HEK293T (cell line): ENCODE data around the gene RAE1.

Experiments used
- CTCF ChIA-PET: fragments of 350-600 bp; formaldehyde crosslinking; extraction: SDS; loops from one replicate; lab custom pipeline; 2021; ENCODE audit warnings: antibody characterized with exemption, inconsistent platforms; lab: Yijun Ruan, JAX
- POLR2A ChIA-PET: fragments of 350-600 bp; formaldehyde crosslinking; extraction: SDS; loops from one replicate; lab custom pipeline; 2020; ENCODE audit warnings: antibody characterized with exemption, inconsistent platforms; lab: Yijun Ruan, JAX
- DNase-seq: peaks from one replicate; pipeline ENCODE4 v3.0.0; 2012; ENCODE audit warnings: mixed read lengths; ENCODE audit errors: extremely low spot score
- ARNT ChIP-seq: fragments of 450-650 bp; IDR thresholded peaks from 2 replicates; pipeline ENCODE4 v1.6.1; 2017; ENCODE audit warnings: mild to moderate bottlenecking
- BHLHE40 ChIP-seq: fragments of 450-650 bp; IDR thresholded peaks from 2 replicates; pipeline ENCODE4 v1.6.1; 2016; ENCODE audit warnings: mild to moderate bottlenecking, moderate library complexity, borderline replicate concordance
- CTBP1 ChIP-seq: fragments of 450-650 bp; IDR thresholded peaks from 2 replicates; pipeline ENCODE4 v1.6.1; 2016; ENCODE audit warnings: borderline replicate concordance
- ELF4 ChIP-seq: fragments of 450-650 bp; IDR thresholded peaks from 2 replicates; pipeline ENCODE4 v1.6.1; 2017; ENCODE audit warnings: antibody characterized with exemption
- FOXA1 ChIP-seq: fragments of 450-650 bp; IDR thresholded peaks from 2 replicates; pipeline ENCODE4 v1.6.1; 2016; ENCODE audit warnings: mild to moderate bottlenecking
- FOXK2 ChIP-seq: fragments of 450-650 bp; IDR thresholded peaks from 2 replicates; pipeline ENCODE4 v1.6.1; 2016; ENCODE audit warnings: mild to moderate bottlenecking
- FOXM1 ChIP-seq: fragments of 450-650 bp; IDR thresholded peaks from 2 replicates; pipeline ENCODE4 v1.6.1; 2017; ENCODE audit warnings: mild to moderate bottlenecking, borderline replicate concordance
- HDGF ChIP-seq: fragments of 450-650 bp; IDR thresholded peaks from 2 replicates; pipeline ENCODE4 v1.6.1; 2017; ENCODE audit warnings: antibody characterized with exemption, borderline replicate concordance
- L3MBTL2 ChIP-seq: fragments of 450-650 bp; conservative IDR thresholded peaks from 2 replicates; pipeline ENCODE4 v1.6.1; 2016; ENCODE audit warnings: mild to moderate bottlenecking
- LEF1 ChIP-seq: fragments of 450-650 bp; IDR thresholded peaks from 2 replicates; pipeline ENCODE4 v1.6.1; 2017; ENCODE audit warnings: mild to moderate bottlenecking, borderline replicate concordance
- NFRKB ChIP-seq: fragments of 450-650 bp; IDR thresholded peaks from 2 replicates; pipeline ENCODE4 v1.6.1; 2016; ENCODE audit warnings: mild to moderate bottlenecking, moderate library complexity
- PKNOX1 ChIP-seq: fragments of 450-650 bp; IDR thresholded peaks from 2 replicates; pipeline ENCODE4 v1.6.1; 2016
- SP1 ChIP-seq: fragments of 450-650 bp; IDR thresholded peaks from 2 replicates; pipeline ENCODE4 v1.6.1; 2017
- SUZ12 ChIP-seq: fragments of 450-650 bp; IDR thresholded peaks from 2 replicates; pipeline ENCODE4 v1.6.1; 2016; ENCODE audit warnings: mild to moderate bottlenecking
- TARDBP ChIP-seq: fragments of 450-650 bp; IDR thresholded peaks from 2 replicates; pipeline ENCODE4 v1.6.1; 2016
- ZNF384 ChIP-seq: fragments of 450-650 bp; IDR thresholded peaks from 2 replicates; pipeline ENCODE4 v1.6.1; 2016

RAE1 gene

GRCh38 chr20:57394121-57395082, 43.3 kb downstream of the RAE1 start:
- CTCF ChIA-PET = interaction anchor here (0.6 kb wide), 1 partner anchor 1829 kb away, joined by 3 read pairs; no protein-coding TSS in a partner anchor

DNA sequence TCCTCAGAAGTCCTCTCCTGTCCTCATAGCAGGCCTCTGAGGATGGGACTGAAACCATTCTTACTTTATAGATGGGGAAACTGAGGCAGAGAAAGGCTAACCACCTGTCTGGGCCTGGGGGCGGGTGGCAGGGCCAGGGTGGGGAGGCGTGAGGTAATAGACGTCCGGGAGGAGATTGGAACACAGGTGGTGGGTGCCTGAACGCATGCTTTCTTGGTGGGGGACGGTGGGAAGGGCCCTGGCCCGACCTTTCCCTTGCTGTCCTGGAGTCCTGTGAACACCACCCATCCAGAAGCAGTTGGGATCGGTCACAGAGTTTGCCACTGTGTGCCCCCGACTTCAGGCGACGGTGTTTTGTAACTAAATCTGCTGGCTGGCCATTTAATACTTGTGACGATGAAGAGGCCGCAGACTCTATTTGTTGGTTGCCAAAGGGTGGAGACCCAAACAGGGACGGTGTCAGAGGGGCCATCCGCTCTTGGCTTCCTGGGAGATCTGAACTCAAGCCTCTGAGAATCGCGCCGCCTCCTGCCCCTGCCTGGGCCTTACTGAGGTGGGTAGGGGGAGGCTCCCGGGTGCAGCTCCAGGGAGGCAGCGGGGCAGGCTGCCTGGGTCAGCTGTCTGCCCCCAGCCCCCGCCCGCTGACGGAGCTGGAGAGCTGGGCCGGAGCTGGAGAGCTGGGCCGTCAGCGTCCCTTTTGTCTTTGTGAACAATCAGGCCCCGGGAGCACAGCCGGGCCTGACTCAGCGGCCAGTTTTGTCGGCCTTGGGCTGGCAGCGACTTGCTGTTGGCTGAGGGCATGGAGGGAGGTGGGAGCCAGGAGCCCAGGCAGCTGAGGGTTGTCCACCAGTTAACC, 44.3 kb downstream of the RAE1 start:
- DNase-seq = no peak
- CTCF ChIA-PET = interaction anchor here (0.6 kb wide), 1 partner anchor 1828 kb away, joined by 3 read pairs; no protein-coding TSS in a partner anchor
- POLR2A ChIA-PET = no interaction called here
- no peak for TF ChIP-seq TARDBP
- TF ChIP-seq CTBP1 = no peak
- TF ChIP-seq FOXM1 = no peak
- no peak for TF ChIP-seq SP1
- no peak for TF ChIP-seq FOXA1
- TF ChIP-seq ARNT = no peak
- TF ChIP-seq PKNOX1 = no peak
- TF ChIP-seq HDGF = no peak
- TF ChIP-seq SUZ12 = no peak
- TF ChIP-seq FOXK2 = no peak
- no peak for TF ChIP-seq LEF1
- no peak for TF ChIP-seq ELF4
- TF ChIP-seq L3MBTL2 = no peak
- TF ChIP-seq ZNF384 = no peak

More at GRCh38 chr20:57394121-57395082, 43.3 kb downstream of the RAE1 start:
- TF ChIP-seq SP1 (no peak), ZNF384 (no peak), ARNT (no peak), FOXM1 (no peak), ELF4 (no peak), PKNOX1 (no peak), SUZ12 (no peak), HDGF (no peak), L3MBTL2 (no peak), NFRKB (no peak), FOXK2 (no peak)
- no peak for DNase-seq
- POLR2A ChIA-PET = no interaction called here

DNA sequence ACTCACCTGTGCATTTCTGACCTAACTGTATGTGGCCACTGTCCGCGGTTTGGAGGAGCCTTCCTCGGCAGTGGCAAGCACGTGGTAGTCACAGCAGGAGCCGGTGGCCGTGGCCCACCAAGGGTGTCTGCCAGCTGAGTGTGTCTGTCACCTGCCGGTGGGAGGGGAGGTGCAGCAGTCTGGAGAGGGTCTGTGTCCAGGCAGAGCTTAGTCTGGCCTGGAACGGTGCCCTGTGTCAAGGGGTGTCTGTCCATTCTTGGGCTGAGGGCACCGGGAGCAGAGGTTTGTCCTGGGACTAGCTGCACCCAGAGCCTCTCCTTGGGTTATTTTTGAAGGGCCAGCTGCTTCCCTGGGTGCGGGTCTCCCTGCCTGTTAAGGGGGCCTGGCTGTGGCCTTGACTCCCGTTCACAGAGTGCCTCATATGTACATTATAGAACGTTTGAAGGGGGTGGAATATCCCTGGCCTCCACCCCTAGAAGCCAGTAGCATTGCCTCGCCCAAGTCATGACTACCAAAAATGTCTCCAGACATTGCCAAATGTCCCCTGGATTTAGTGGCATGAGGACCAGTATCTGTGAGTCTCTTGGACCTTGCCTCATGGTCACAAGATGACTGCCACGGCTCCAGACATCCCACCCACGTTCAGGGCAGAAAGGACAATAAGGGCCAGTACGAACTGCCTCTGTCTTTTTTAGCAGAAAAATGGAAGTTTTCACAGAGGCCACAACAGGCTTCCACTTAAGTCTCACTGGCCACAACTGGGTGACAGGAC, 45.3 kb downstream of the RAE1 start:
- ChIA-PET CTCF (no interaction called here), POLR2A (no interaction called here)
- TF ChIP-seq FOXA1 = no peak
- no peak for TF ChIP-seq FOXM1
- no peak for TF ChIP-seq L3MBTL2
- no peak for TF ChIP-seq BHLHE40
- TF ChIP-seq FOXK2 = no peak
- TF ChIP-seq ZNF384 = no peak
- TF ChIP-seq HDGF = no peak
- no peak for TF ChIP-seq ELF4
- TF ChIP-seq CTBP1 = no peak
- no peak for TF ChIP-seq NFRKB
- TF ChIP-seq SUZ12 = no peak
- no peak for TF ChIP-seq SP1
- no peak for TF ChIP-seq ARNT
- no peak for TF ChIP-seq LEF1
- TF ChIP-seq TARDBP = no peak
- TF ChIP-seq PKNOX1 = no peak

GRCh38 chr20:57396984-57397692, 46.1 kb downstream of the RAE1 start:
- ChIA-PET CTCF (no interaction called here), POLR2A (no interaction called here)
- TF ChIP-seq NFRKB = no peak
- TF ChIP-seq SP1 = no peak
- TF ChIP-seq LEF1 = no peak
- no peak for TF ChIP-seq FOXM1
- TF ChIP-seq ZNF384 = no peak
- no peak for TF ChIP-seq ARNT
- TF ChIP-seq FOXA1 = no peak
- no peak for TF ChIP-seq L3MBTL2
- TF ChIP-seq PKNOX1 = no peak
- no peak for TF ChIP-seq CTBP1
- TF ChIP-seq BHLHE40 = no peak
- TF ChIP-seq TARDBP = no peak
- TF ChIP-seq HDGF = no peak
- no peak for TF ChIP-seq FOXK2
- TF ChIP-seq SUZ12 = no peak
- TF ChIP-seq ELF4 = no peak
- no peak for DNase-seq

More for the DNA sequence above, 45.3 kb downstream of the RAE1 start:
- no peak for DNase-seq
